RPMI8226 (cell line): ENCODE data around the gene ABL1.

Experiments used
- DNase-seq: peaks from one replicate; pipeline ENCODE4 v3.0.0-alpha.2; 2015

ABL1 gene

GRCh38 chr9:130872912-130873503 lies 38.0 kb downstream of the ABL1 start:
- no peak for DNase-seq

GRCh38 chr9:130873966-130874365 lies 38.9 kb downstream of the ABL1 start:
- no peak for DNase-seq

- DNase-seq = no peak
Measured at GRCh38 chr9:130874783-130875182, 39.7 kb downstream of the ABL1 start.

GRCh38 chr9:130877300-130877699 lies 42.2 kb downstream of the ABL1 start:
- DNase-seq = no peak

GRCh38 chr9:130878295-130878694 lies 43.2 kb downstream of the ABL1 start:
- DNase-seq = no peak

GRCh38 chr9:130879863-130880411 lies 44.9 kb downstream of the ABL1 start:
- no peak for DNase-seq

- DNase-seq = no peak
Measured at GRCh38 chr9:130880599-130881220, 45.7 kb downstream of the ABL1 start.

- no peak for DNase-seq
Measured at GRCh38 chr9:130881516-130881915, 46.5 kb downstream of the ABL1 start.

GRCh38 chr9:130882696-130883225 lies 47.7 kb downstream of the ABL1 start:
- DNase-seq = no peak

GRCh38 chr9:130883479-130883878 lies 48.4 kb downstream of the ABL1 start:
- DNase-seq = no peak

GRCh38 chr9:130884111-130884531 lies 49.1 kb downstream of the ABL1 start:
- DNase-seq = no peak

- no peak for DNase-seq
Measured at GRCh38 chr9:130884542-130885483, 49.8 kb downstream of the ABL1 start.

GRCh38 chr9:130885484-130886375 lies 50.7 kb downstream of the ABL1 start:
- no peak for DNase-seq

- no peak for DNase-seq
Measured at GRCh38 chr9:130886981-130887380, 51.9 kb downstream of the ABL1 start.

GRCh38 chr9:130887494-130888144 lies 52.6 kb downstream of the ABL1 start:
- DNase-seq = no peak

GRCh38 chr9:130888146-130888885 lies 53.3 kb downstream of the ABL1 start:
- DNase-seq = no peak

GRCh38 chr9:130890124-130890523 lies 55.1 kb downstream of the ABL1 start:
- no peak for DNase-seq

GRCh38 chr9:130890870-130891687 lies 56.0 kb downstream of the ABL1 start:
- DNase-seq = no peak

- no peak for DNase-seq
Measured at GRCh38 chr9:130891688-130892476, 56.8 kb downstream of the ABL1 start.
